GM19455 (cell line): ENCODE data around the gene SIN3B.
"Not testable (repeated sequence)": the region's sequence is repeated elsewhere in the genome, so short reads cannot be mapped to it uniquely, and the experiment has no call there.

ENCODE experiments used
- ATAC-seq: cut with Tn5 transposase; IDR thresholded peaks from one replicate; pipeline ENCODE4 v1.9.1; 2021; ENCODE audit not compliant: unreplicated experiment

Gene SIN3B

DNA sequence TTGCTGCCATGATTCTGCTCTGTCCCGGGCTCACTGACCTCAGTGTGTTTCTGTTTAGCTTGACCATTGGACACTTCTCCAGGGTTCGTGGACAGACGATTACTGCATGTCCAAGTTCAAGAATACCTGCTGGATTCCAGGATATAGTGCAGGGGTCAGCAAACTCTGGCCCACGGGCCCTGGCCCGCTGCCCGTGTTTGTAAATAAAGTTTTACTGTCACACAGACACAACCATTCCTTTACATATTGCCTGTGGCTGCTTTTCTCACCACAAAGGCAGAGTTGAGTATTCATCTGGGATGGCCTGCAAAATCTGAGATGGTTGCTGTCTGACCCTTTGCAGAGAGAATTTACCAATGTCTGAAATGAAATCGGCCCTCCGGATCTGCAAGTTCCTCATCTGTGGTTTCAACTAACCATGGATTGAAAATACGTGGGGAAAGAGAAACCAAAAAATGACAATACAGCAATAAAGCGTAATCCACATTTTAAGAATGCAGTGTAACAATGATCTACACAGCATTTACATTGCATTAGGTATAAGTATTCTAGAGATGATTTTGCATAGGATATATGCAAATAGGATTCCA, 33.7 kb downstream of the SIN3B start:
- no peak for ATAC-seq

DNA sequence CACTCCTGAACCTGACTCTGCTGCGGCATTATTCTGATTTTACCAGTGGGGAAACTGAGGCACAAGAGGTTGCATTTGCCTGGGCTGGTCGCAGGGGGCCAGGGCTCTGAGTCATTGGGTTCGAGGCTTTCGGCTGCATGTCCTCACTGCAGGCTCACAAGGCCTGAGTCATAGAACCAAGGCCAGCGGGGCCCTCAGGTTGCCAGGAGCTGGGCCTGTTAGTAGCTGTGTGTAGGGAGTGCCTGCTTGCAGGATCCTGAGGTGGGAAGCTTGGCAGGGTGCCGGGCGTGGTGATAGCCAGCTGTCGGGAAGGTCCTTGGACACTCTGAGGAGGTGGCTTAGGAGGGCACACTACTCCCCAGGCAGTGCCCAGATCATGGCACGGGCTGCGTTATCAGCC, 38.0 kb downstream of the SIN3B start:
- ATAC-seq, result no peak

DNA sequence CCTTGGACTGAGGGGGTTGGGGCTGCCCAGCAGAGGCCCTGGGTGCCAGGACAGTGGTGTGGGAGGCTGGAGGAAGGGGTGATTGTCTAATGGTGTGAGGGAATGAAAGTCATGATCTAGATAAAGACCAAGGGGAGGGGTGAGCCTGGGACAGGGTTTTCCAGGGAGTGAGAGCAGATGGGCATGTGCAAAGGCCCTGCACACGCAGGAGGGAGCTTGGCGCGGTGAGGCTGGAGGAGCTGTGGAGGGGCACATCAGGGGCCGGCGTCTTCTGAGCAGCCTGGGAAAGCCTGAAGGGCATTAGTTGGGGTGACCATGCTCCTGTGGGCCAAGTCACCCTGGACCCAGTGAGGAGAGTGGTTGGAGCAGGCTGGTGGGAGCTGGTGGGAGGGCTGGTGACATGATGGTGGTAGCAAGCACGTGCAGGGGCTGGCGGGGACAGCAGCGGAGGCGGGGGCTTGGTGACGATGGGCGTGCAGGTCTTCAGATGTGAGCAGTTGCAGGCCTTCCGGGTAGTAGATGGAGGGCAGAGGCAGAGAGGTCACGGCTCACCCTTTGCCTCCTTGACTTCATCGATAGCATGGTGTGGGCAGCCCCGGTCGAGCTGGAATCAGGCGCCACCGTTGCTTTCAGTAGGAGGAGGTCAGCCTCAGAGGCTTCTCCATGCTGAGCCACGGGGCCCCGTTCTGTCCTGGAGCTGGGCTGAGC, 39.4 kb downstream of the SIN3B start:
- ATAC-seq, result no peak

DNA sequence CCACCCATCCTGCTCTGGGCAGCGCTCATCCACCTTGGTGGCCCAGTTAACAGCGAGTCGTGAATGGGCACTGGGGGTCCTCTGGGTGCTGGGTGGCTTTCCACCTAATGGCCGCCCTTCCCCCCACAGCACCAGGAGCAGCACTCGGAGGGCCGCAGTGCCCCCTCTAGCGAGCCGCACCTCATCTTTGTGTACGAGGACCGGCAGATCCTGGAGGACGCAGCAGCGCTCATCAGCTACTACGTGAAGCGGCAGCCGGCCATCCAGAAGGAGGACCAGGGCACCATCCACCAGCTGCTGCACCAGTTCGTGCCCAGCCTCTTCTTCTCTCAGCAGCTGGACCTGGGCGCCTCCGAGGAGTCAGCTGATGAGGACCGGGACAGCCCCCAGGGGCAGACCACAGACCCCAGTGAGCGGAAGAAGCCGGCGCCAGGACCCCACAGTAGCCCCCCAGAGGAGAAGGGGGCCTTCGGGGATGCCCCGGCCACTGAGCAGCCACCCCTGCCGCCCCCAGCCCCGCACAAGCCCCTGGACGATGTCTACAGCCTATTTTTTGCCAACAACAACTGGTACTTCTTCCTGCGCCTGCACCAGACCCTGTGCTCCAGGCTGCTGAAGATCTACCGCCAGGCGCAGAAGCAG, 40.3 kb downstream of the SIN3B start:
- ATAC-seq, result no peak

DNA sequence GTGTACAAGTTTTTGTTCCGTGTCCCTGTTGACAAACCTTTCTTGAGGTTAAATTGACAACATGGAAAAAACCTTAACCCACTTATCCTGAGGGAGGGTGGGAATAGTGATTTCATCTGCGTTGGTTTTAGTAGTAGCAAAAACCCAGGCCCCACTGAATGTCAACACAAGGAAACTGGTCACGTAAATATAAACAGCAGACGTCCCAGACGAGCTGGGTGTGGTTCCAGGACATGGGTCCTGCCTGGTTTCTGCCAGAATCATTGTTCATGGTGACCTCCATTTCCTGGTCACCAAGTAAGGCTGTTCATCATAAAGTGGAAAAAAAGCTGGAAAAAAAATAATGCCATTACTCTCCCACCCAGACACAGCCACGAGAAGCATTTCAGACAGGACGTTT, 42.7 kb downstream of the SIN3B start:
- no peak for ATAC-seq

DNA sequence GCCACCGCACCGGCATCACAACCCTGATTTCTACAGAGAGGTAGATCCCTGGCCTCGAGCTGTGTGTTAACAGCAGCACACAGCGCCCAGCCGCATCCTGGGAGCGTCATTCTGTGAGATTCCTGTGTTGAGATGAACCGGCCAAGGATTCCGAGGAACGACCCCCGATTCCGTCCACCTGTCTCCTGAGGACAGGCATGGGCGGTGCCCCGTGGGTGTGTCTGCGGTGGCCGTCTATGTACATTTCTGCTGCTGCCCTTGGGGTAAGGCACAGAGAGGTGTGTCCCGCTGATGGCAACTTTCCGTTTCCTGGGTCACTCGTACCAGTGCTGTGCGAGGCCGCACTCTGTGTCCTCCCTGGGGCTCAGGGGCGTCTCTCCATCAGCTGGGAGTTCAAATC, 43.5 kb downstream of the SIN3B start:
- ATAC-seq, result no peak

DNA sequence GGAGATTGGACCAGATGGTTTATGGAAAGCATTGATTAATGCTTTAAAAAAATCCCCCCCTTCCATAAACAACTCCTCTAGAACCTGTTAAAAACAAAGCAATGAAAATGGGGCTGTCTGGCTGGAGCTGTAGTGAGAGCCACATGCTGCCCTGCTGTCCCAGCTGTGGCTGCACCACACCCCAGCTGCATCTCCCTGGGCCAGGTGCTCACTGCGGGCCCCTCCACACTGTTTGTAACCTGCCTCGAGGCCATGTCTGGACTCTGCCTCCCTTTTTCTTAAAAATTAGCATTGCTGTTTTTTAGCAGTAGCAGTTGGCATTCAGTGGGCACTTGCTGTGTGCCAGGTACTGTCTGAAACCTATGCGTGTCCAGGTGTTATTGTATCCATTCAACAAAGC, 44.4 kb downstream of the SIN3B start:
- no peak for ATAC-seq

DNA sequence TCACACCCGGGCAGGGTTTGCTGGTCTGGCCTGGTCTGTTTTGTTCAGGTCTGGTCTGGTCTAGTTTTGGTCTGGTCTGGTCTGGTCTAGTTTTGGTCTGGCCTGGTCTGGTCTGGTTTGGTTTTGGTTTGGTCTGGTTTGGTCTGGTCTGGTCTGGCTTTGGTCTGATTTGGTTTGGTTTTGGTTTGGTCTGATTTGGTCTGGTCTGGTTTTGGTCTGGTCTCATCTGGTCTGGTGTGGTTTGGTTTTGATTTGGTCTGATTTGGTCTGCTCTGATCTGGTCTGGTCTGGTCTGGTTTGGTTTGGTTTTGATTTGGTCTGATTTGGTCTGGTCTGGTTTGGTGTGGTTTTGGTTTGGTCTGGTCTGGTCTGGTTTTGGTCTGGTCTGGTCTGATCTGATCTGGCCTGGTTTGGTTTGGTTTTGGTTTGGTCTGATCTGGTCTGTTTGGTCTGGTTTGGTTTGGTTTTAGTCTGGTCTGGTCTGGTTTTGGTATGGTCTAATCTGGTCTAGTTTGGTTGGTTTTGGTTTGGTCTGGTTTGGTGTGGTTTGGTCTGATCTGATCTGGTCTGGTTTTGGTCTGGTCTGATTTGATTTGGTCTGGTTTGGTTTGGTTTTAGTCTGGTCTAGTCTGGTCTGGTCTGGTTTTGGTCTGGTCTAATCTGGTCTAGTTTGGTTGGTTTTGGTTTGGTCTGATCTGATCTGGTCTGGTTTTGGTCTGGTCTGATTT, 45.2 kb downstream of the SIN3B start:
- no peak for ATAC-seq

DNA sequence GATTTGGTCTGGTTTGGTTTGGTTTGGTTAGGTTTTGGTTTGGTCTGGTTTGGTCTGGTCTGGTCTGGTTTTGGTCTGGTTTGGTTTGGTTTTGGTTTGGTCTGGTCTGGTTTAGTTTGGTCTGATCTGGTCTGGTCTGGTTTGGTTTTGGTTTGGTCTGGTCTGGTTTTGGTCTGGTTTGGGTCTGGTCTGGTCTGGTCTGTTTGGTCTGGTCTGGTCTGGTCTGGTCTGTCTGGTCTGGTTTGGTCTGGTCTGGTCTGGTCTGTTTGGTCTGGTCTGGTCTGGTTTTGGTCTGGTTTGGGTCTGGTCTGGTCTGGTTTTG, 45.7 kb downstream of the SIN3B start:
- not testable (repeated sequence) for ATAC-seq

DNA sequence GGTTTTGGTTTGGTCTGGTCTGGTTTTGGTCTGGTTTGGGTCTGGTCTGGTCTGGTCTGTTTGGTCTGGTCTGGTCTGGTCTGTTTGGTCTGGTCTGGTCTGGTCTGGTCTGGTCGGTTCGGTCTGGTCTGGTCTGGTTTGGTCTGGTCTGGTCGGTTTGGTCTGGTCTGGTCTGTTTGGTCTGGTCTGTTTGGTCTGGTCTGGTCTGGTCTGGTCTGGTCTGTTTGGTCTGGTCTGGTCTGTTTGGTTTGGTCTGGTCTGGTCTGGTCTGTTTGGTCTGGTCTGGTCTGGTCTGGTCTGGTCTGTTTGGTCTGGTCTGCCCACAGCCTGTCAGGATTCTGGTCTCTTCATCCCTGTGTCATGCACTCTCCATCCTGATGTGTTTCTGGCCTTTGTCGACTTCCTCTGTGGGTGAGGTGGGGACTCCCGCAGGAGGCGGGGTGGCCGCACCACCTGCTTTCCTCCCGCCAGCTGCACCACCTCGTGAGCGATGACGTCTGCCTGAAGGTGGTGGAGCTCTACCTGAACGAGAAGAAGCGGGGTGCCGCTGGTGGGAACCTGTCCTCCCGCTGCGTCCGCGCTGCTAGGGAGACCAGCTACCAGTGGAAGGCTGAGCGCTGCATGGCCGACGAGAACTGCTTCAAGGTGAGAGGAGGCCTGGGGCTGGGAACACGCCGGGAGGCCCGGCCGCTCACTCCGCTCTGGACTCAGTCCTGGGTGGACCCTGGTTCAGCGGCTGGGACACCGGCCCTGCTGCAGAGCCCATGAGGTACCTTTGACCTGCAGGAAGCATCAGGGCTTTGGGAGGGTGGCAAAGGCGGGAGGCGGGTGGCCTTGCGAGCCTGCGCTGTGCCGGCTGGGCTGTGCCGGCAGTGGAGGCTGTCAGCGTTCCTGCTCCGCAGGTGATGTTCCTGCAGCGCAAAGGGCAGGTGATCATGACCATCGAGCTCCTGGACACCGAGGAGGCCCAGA, 46.7 kb downstream of the SIN3B start:
- ATAC-seq, result no peak

DNA sequence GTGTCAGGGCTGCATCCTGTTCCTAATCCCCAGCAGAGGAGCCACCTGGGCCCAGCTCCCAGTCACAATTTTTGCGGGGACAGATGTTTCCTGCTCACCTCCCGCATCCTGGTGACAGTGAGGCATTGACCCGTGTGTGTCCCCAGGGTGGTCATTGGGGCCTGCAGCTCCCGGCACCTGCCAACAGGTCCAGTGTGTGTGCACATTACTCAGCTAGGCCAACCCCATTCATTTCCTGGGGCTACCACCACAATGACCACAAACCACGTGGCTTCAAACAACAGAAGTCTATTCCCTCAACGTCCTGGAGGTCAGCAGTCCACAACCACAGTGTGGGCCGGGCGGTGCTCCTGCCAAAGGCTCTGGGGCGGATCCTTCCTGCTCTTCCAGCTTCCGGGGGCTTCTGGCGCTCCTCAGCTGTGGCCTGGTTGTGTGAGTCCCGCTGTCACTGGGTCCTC, 47.7 kb downstream of the SIN3B start:
- no peak for ATAC-seq

DNA sequence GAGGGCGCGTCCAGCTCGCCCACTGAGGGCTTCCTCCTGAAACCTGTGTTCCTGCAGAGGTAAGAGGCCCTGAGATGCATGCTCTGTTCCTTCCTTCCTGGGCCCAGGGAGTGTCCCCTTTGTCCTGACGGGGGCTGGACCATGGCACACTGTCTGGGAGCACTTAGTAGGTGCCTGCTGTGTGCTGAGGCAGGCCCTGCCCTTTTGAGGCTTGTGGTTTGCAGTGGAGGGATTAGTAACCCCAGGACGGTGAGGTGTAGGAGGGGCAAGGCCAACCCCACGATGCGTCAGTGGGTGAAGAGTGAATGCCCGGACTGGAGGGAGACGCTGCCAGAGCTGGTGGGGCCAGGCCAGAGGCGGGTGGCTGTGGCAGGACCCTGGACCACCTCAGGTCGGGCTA, 48.4 kb downstream of the SIN3B start:
- no peak for ATAC-seq

DNA sequence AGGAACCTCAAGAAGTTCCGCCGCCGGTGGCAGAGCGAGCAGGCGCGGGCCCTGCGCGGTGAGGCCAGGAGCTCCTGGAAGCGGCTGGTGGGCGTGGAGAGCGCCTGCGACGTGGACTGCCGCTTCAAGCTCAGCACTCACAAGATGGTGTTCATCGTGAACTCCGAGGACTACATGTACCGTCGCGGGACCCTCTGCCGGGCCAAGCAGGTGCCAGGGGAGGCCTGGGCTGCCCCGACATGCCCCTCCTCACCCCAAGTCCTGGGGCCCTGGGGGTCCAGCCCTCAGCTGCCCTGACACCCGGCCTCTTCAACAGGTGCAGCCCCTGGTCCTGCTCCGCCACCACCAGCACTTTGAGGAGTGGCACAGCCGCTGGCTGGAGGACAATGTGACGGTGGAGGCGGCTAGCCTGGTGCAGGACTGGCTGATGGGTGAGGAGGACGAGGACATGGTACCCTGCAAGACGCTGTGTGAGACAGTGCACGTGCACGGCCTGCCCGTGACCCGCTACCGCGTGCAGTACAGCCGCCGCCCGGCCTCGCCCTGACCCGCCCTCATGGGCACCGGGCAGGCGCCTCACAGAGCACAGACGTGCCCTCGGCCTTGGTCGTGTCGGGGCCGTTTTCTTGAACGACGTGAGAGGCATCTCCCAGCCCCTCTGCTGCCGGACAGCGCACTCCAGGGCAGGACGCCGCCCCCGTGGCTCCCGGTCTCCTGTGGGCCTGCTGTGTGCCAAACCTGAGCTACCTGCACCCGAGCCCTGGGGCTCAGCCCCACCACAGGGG, 49.2 kb downstream of the SIN3B start:
- no peak for ATAC-seq

DNA sequence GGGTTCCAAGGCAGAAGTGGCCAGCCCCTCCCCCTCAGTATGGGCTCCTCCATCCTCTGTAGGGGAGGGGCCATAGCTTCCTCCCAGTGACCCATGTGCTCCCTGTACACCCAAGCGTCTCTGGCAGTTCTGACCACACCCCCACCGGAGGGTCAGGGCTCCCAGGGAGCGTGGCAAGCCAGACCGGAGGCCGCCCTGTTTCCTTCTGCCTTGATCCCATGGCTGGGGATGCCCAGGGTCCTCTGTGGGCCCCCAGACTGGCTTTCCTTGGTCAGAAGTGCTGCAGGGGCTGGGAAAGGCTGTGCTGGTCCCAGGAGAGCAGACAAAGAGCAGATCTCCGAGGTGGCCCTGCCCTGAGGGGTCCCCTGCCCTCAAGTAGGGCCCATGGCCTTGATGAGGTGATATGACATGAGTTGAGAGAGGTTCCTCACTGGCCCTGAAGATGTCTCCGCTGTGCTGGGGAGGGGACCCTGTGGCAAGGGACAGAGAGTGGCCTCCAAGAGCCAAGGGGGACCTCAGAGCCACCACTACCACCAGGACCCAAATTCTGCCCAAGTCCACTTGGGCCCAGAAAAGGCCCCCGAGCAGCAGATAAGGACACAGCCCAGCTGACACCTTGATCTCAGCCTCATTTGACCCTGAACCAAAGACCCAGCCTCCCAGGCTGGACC, 51.8 kb downstream of the SIN3B start:
- ATAC-seq, result no peak

DNA sequence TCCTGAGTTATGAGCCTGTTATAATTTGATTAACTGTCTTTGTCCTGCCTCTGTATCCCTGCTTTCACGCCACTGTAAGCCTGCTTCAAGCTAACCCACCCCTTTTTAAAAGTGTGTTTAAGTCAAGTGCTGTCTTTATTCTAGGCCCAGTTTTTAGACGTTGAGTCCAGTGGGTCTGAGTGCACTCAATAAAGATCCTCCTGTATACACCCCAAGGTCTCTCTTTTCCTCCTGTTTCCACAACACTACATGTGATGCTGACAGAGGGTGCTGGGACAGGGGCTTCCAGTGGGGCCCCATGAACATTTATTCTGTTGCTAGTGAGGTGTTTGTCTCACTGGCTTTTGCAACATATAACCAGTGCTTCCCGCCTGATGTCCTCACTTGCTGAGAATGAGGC, 52.9 kb downstream of the SIN3B start:
- no peak for ATAC-seq

DNA sequence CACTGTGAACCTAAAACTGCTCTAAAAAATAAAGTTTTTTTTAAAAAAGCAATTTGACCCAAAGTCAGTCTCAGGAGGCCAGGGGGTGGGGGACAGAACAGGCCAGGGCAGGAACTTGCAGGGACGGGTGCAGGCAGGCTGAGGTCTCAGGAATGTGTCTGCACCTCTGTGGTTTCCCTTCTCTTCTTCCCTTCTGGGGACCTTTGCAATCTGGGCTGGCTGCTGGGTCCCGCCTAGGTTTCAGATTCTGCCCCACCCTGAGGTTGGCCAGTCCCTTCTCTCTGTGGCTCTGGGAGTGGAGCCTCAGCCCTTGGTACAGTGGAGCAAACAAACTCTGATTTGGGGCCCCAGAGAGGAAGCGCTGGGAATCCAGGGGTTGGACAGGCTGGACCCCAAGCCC, 54.3 kb downstream of the SIN3B start:
- ATAC-seq, result no peak

DNA sequence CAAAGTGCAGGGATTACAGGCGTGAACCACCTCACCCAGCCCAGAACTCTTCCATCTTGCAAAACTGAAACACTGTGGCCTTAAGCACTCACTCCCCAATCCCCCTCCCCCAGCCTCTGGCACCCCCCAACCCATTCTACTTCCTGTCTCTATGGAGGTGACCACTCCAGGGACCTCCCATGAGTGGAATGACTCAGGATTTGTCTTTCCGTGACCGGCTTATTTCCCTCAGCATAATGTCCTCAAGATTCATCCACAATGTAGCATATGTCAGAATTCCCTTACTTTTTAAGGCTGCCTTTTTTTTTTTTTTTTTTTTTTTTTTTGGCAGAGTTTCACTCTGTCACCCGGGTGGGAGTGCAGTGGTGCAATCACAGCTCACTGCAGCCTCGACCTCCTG, 56.0 kb downstream of the SIN3B start:
- no peak for ATAC-seq

DNA sequence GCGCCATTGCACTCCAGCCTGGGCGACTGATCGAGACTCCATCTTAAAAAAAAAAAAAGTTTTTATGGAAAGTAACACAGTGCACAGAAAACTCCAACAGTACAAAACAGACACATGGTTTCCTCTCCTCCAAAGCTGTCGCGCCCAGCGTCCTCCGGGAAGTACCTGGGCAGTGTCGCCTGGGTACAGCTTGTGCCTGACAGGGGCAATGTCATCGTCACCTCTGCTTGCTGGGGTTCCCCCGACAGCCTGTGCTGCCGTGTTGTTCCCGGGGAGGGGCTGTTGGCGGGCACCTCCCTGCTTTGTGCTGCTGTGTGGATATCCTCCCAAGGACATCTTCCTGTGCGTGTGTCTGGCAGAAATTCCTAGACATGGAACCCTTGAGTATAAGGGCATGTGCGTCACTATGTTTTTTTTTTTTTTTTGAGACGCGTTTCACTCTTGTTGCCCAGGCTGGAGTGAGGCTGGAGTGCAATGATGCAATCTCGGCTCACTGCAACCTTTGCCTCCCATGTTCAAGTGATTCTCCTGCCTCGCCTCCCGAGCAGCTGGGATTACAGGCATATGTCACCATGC, 57.2 kb downstream of the SIN3B start:
- ATAC-seq, result no peak
